ENCODE measurements around the gene HPS5. TPM values are rescaled to one million over a fixed set of nuclear protein-coding genes. Genes with fewer than 3 reads are reported as not detected.

HPS5 gene
- total and polyA plus RNA-seq, 2 of the 4 experiments (the other 2 are of a cell fraction), result 7.9 to 28.3 TPM

GRCh38 chr11:18366286-18366685 lies 44.3 kb upstream of the HPS5 start:
- ATAC-seq (ENCODE audit: low read depth) (no peak), DNase-seq (no peak)
- H3K14ac ChIP-seq (replicated peaks; ENCODE audit: low read depth, low read length), result no peak overlapping the region
- no peak overlapping the region for H4K8ac ChIP-seq (ENCODE audit: low read depth in 2 of 2, low read length in 2 of 2)
- no peak overlapping the region for H3K23ac ChIP-seq (ENCODE audit: low read depth, low read length)
- H4K20me1 ChIP-seq (ENCODE audit: insufficient read depth, low read length), result no peaks in the 10 kb centered on the region
- H2AK5ac ChIP-seq (ENCODE audit: low read depth, low read length), result no peak overlapping the region
- no peaks in the 10 kb centered on the region; the same call in 1 of the 2 replicates for H3K4me1 ChIP-seq (ENCODE audit: control insufficient read depth, insufficient read depth, low read length)
- no peak overlapping the region for H3K4me2 ChIP-seq (ENCODE audit: low read depth, low read length)
- in situ Hi-C loops (cut with MboI; ENCODE audit: low sequenced_read_pairs), result no loop called here
- no peak overlapping the region for H2AK9ac ChIP-seq (replicated peaks; ENCODE audit: low read depth, low read length, poor library complexity)
- no peak overlapping the region for H4K91ac ChIP-seq (ENCODE audit: insufficient read depth, low read depth, low read length)
- H3K56ac ChIP-seq (ENCODE audit: extremely low read depth, insufficient read depth, low read length), result no peak overlapping the region
- H3K4ac ChIP-seq (ENCODE audit: low read depth, low read length), result no peak overlapping the region
- no peak overlapping the region for H3K27ac ChIP-seq (ENCODE audit: insufficient read depth, low read length)
- 0 out of 2 replicates have a peak, but pooled peaks cover 4% of the 10 kb centered on the region for H3K9me1 ChIP-seq (ENCODE audit: insufficient read depth, low read length)
- H2BK15ac ChIP-seq (ENCODE audit: low read depth, low read length), result no peak overlapping the region
- no peaks in the 10 kb centered on the region for H3K9me3 ChIP-seq (ENCODE audit: control insufficient read depth, insufficient read depth, low read length)
- intact Hi-C loops (cut with micrococcal nuclease), result no loop called here
- ChIA-PET CTCF (no interaction called here), POLR2A (ENCODE audit: unreplicated experiment) (no interaction called here)
- no peak overlapping the region for H2BK120ac ChIP-seq (ENCODE audit: low read depth, low read length)
- H2BK20ac ChIP-seq (ENCODE audit: low read depth, low read length), result no peak overlapping the region
- H2AFZ ChIP-seq (replicated peaks; ENCODE audit: low read length, poor library complexity), result no peak overlapping the region
- no peak overlapping the region for H3K4me3 ChIP-seq (ENCODE audit: insufficient read depth, low read depth, low read length)
- no peak overlapping the region for H2BK5ac ChIP-seq (ENCODE audit: low read depth, low read length, poor library complexity, severe bottlenecking)
- no peaks in the 10 kb centered on the region for H3K27me3 ChIP-seq (ENCODE audit: control insufficient read depth, insufficient read depth, low read length)
- 85% methylated on average over 2 of the region's 4 CpGs; no CpG with 5 or more reads in 1 of the 2 experiments for WGBS, 2 experiments (ENCODE audit: extremely low coverage in 2 of 2, insufficient read length in 1 of 2)
- no peak overlapping the region for H3K9ac ChIP-seq (ENCODE audit: low read depth, low read length)
- no peak for TF ChIP-seq USF2 (IDR thresholded peaks at IDR 0.05; ENCODE audit: low read depth, low read length)
- TF ChIP-seq CHD1 (IDR thresholded peaks at IDR 0.05; ENCODE audit: low read depth, low read length), result no peak
- no peak for TF ChIP-seq CEBPB (IDR thresholded peaks at IDR 0.05; ENCODE audit: low read depth, low read length)
- no peak for TF ChIP-seq CTCF (conservative IDR thresholded peaks at IDR 0.05; ENCODE audit: low read depth, low read length)
- no peak for TF ChIP-seq MAFK (IDR thresholded peaks at IDR 0.05; ENCODE audit: low read depth, low read length)
- TF ChIP-seq POLR2A (IDR thresholded peaks at IDR 0.05; ENCODE audit: low read depth, low read length), result no peak
- no peak for TF ChIP-seq RCOR1 (IDR thresholded peaks at IDR 0.05; ENCODE audit: insufficient replicate concordance, low read length)
- TF ChIP-seq RAD21 (IDR thresholded peaks at IDR 0.05; ENCODE audit: low read length), result no peak
- no peak for TF ChIP-seq FOS (IDR thresholded peaks at IDR 0.05; ENCODE audit: low read depth, low read length)
- TF ChIP-seq MAZ (IDR thresholded peaks at IDR 0.05; ENCODE audit: borderline replicate concordance, low read depth, low read length), result no peak
- TF ChIP-seq RFX5 (IDR thresholded peaks at IDR 0.05; ENCODE audit: low read depth, low read length), result no peak
- TF ChIP-seq SMC3 (IDR thresholded peaks at IDR 0.05; ENCODE audit: low read depth, low read length), result no peak
- TF ChIP-seq NFE2L2 (IDR thresholded peaks at IDR 0.05; ENCODE audit: low read depth, low read length), result no peak
- no TSS peak for BruUV-seq (replicated peaks)
- H3K18ac ChIP-seq (ENCODE audit: low read depth, low read length), result no peak overlapping the region
- H4K5ac ChIP-seq (ENCODE audit: low read depth, low read length), result no peak overlapping the region
- H3K36me3 ChIP-seq (ENCODE audit: control insufficient read depth, insufficient read depth, low read length), result peaks cover 28% of the 10 kb centered on the region
- peaks cover 3 to 6% of the 10 kb centered on the region in 2 experiments; a peak in 3 of 4 replicates for H3K79me1 ChIP-seq (ENCODE audit: low read depth in 1 of 2, low read length in 2 of 2)
- dilution Hi-C loops (cut with HindIII; ENCODE audit: low sequenced_read_pairs, unreplicated experiment), result no loop called here
